SU-DHL-6 (cell line): Measurements from ENCODE around the gene CACNG7.

Experiments used
- H2AFZ ChIP-seq: fragments of 200-600 bp; sonication (generic); 2 replicates; pipeline ENCODE4 v1.6.1; 2014; ENCODE audit warnings: low read depth, mild to moderate bottlenecking, moderate library complexity, mixed read lengths, antibody characterized with exemption, low read length; ENCODE audit not compliant: severe bottlenecking
- H3F3A ChIP-seq: fragments of 200-600 bp; shearing (Covaris generic); 2 replicates; pipeline ENCODE4 v1.6.0; 2016; ENCODE audit warnings: antibody characterized with exemption, mild to moderate bottlenecking; ENCODE audit not compliant: insufficient read depth
- H3K27ac ChIP-seq: fragments of 200-600 bp; sonication (generic); 2 replicates; pipeline ENCODE4 v1.5.1; 2016; ENCODE audit warnings: low read depth, mild to moderate bottlenecking, low read length, moderate library complexity, mixed read lengths
- H3K27me3 ChIP-seq: fragments of 200-600 bp; sonication (generic), shearing (Covaris generic); 2 replicates; pipeline ENCODE4 v1.6.0; 2014; ENCODE audit warnings: mild to moderate bottlenecking, low read length
- H3K36me3 ChIP-seq: fragments of 200-600 bp; sonication (generic); 2 replicates; pipeline ENCODE4 v1.6.1; 2014; ENCODE audit warnings: mild to moderate bottlenecking, low read length, mixed read lengths
- H3K4me2 ChIP-seq: fragments of 300-600, 200-600 bp; shearing (Covaris generic), sonication (generic); 2 replicates; pipeline ENCODE4 v1.6.0; 2014; ENCODE audit warnings: low read length, low read depth, mild to moderate bottlenecking; ENCODE audit not compliant: poor library complexity, severe bottlenecking
- H3K4me3 ChIP-seq: fragments of 200-600 bp; sonication (generic); 2 replicates; pipeline ENCODE4 v1.5.1; 2014; ENCODE audit warnings: antibody characterized with exemption, low read length, mild to moderate bottlenecking, mixed read lengths; ENCODE audit not compliant: insufficient read depth, poor library complexity, severe bottlenecking
- H3K79me2 ChIP-seq: fragments of 200-600 bp; sonication (generic); 2 replicates; pipeline ENCODE4 v1.6.1; 2014; ENCODE audit warnings: mild to moderate bottlenecking, low read length, moderate library complexity; ENCODE audit not compliant: insufficient read depth
- H3K9ac ChIP-seq: fragments of 200-600 bp; sonication (generic); 2 replicates; pipeline ENCODE4 v1.7.0; 2014; ENCODE audit warnings: mild to moderate bottlenecking, low read length
- H3K9me2 ChIP-seq: fragments of 200-600 bp; sonication (generic); replicated peaks from 2 replicates; pipeline ENCODE4 v1.6.1; 2014; ENCODE audit warnings: low read length; ENCODE audit not compliant: insufficient read depth
- H3K9me3 ChIP-seq: fragments of 200-600 bp; sonication (generic); 2 replicates; pipeline ENCODE4 v1.6.1; 2014; ENCODE audit warnings: low read length, mixed read lengths; ENCODE audit not compliant: insufficient read depth
- H4K20me1 ChIP-seq: fragments of 200-600 bp; sonication (generic); 2 replicates; pipeline ENCODE4 v1.6.1; 2014; ENCODE audit warnings: low read depth, mild to moderate bottlenecking, antibody characterized with exemption, low read length, moderate library complexity, mixed read lengths
- EZH2phosphoT487 ChIP-seq: fragments of 200-600 bp; sonication (generic), shearing (Covaris generic); conservative IDR thresholded peaks from 2 replicates; pipeline ENCODE4 v1.6.1; 2018; ENCODE audit warnings: mild to moderate bottlenecking, antibody characterized with exemption, low read length, moderate library complexity, mixed read lengths
- TF ChIP-seq, protein P1 (sequence below): fragments of 200-600 bp; sonication (generic); IDR thresholded peaks from one replicate; pipeline ENCODE4 v1.5.1; 2017; ENCODE audit warnings: antibody characterized with exemption, mild to moderate bottlenecking, low read length, moderate library complexity; ENCODE audit not compliant: insufficient read depth, poor library complexity, severe bottlenecking

Gene CACNG7

DNA sequence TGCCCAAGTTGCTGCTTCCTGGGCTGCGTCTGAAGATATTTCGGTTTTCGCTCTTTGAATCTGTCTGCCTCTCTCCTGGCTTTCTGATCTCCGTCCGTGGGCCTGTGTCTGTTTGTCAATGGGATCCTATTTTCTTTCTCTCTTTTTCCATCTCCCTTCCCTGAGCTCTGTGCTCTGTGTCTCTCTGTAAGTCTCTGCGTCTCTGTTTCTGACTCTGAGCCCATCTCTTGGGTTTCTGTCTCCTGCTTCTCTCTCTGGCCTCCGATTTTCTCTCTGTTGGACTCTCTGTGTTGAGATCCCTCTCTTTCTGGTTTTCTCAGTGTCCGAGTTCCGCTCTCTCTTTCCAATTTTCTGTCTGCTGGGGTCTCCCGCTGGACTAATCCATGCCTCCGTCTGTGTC is 25.3 kb upstream of the CACNG7 start:
- no peaks in the 10 kb centered on the region for H3K79me2 ChIP-seq
- H3F3A ChIP-seq, result no peaks in the 10 kb centered on the region
- no peaks in the 10 kb centered on the region for H3K9me3 ChIP-seq
- no peak overlapping the region for H3K9ac ChIP-seq
- H3K4me3 ChIP-seq, result no peak overlapping the region
- no peaks in the 10 kb centered on the region for H3K36me3 ChIP-seq
- no peaks in the 10 kb centered on the region for H3K9me2 ChIP-seq
- no peak overlapping the region for H3K4me2 ChIP-seq
- TF ChIP-seq EZH2phosphoT487, result no peak
- H3K27me3 ChIP-seq, result no peaks in the 10 kb centered on the region
- H4K20me1 ChIP-seq, result no peaks in the 10 kb centered on the region
- no peak overlapping the region for H2AFZ ChIP-seq
- no peak overlapping the region for H3K27ac ChIP-seq

DNA sequence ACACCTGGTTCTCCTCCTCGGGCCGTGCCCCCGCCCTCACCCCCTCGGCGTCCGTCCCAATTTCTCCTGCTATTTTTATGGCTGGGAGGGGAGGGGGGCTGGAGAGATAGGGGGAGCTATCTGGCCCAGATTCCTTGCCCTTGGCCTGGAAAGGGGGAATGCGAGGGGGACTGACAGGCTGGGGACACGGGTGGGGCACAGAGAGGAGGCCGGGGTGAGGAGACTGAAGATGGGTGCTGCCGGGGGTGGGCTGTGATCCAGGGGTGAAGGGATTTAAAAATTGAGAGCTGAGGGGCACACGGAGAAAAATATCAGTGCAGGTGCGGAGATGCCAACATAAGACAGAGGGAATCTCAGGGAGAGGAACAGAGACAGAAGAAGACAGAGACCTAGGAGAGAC is 24.8 kb upstream of the CACNG7 start:
- Histone ChIP-seq H3K36me3 (no peaks in the 10 kb centered on the region), H3K27me3 (no peaks in the 10 kb centered on the region), H4K20me1 (no peaks in the 10 kb centered on the region), H3K9me2 (no peaks in the 10 kb centered on the region), H3K9ac (no peak overlapping the region), H3F3A (no peaks in the 10 kb centered on the region), H3K4me3 (no peak overlapping the region), H3K4me2 (no peak overlapping the region), H2AFZ (no peak overlapping the region), H3K9me3 (no peaks in the 10 kb centered on the region), H3K79me2 (no peaks in the 10 kb centered on the region), H3K27ac (no peak overlapping the region)
- TF ChIP-seq, protein P1, sequence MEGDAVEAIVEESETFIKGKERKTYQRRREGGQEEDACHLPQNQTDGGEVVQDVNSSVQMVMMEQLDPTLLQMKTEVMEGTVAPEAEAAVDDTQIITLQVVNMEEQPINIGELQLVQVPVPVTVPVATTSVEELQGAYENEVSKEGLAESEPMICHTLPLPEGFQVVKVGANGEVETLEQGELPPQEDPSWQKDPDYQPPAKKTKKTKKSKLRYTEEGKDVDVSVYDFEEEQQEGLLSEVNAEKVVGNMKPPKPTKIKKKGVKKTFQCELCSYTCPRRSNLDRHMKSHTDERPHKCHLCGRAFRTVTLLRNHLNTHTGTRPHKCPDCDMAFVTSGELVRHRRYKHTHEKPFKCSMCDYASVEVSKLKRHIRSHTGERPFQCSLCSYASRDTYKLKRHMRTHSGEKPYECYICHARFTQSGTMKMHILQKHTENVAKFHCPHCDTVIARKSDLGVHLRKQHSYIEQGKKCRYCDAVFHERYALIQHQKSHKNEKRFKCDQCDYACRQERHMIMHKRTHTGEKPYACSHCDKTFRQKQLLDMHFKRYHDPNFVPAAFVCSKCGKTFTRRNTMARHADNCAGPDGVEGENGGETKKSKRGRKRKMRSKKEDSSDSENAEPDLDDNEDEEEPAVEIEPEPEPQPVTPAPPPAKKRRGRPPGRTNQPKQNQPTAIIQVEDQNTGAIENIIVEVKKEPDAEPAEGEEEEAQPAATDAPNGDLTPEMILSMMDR, result no peak
- no peak for TF ChIP-seq EZH2phosphoT487

DNA sequence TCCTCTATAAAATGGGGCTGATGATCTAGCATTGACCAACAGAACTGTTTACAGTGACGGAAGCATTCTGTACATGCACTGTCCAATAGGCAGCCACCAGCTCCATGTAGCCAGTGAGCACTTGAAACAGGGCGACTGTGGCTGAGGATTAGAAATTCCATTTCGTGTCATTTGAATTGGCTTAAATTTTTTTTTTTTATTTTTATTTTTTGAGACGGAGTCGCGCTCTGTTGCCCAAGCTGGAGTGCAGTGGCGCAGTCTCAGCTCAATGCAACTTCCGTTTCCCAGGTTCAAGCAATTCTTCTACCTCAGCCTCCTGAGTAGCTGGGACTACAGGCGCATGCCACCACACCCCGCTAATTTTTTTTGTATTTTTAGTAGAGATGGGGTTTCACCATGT is 24.0 kb upstream of the CACNG7 start:
- no peak overlapping the region for H3K9ac ChIP-seq
- H3K36me3 ChIP-seq, result no peaks in the 10 kb centered on the region
- H4K20me1 ChIP-seq, result no peaks in the 10 kb centered on the region
- H3K79me2 ChIP-seq, result no peaks in the 10 kb centered on the region
- H3K4me2 ChIP-seq, result no peak overlapping the region
- H3K27me3 ChIP-seq, result no peaks in the 10 kb centered on the region
- H2AFZ ChIP-seq, result no peak overlapping the region
- TF ChIP-seq, protein P1, result no peak
- TF ChIP-seq EZH2phosphoT487, result no peak
- H3K9me3 ChIP-seq, result no peaks in the 10 kb centered on the region
- H3K9me2 ChIP-seq, result no peaks in the 10 kb centered on the region
- no peak overlapping the region for H3K27ac ChIP-seq
- H3F3A ChIP-seq, result no peaks in the 10 kb centered on the region
- no peak overlapping the region for H3K4me3 ChIP-seq

DNA sequence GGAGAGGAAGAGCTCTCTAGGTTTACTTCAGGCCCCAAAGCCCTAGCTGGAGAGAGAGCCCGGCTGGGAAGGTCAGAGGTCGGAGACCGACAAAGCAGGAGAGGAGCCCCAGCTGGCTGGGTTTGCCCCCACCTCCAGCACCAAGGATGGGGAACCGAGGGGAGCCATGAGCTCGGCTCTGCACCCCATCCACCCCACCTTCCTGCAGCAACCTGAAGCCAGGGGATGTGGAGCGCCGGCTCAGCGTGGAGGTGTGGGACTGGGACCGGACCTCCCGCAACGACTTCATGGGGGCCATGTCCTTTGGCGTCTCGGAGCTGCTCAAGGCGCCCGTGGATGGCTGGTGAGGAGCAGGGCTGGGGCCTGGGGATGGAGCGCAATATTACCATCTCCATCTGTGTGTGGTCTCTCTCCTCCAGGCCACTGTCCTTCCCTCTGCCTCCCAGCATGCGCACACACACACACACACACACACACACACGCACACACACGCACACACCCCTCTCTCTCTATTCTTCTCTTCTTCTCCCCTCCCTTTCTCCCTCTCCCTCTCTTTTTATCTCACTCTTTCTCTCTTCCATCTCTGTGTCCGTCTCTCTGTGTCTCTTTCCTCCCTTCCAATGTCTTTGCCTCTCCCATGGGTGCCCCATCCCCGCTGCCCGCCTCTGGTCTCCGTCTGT is 16.6 kb upstream of the CACNG7 start:
- Histone ChIP-seq H4K20me1 (no peaks in the 10 kb centered on the region), H2AFZ (no peak overlapping the region), H3K79me2 (no peaks in the 10 kb centered on the region), H3K36me3 (no peaks in the 10 kb centered on the region), H3K4me2 (no peak overlapping the region), H3K9me2 (no peaks in the 10 kb centered on the region), H3F3A (no peaks in the 10 kb centered on the region), H3K9me3 (no peaks in the 10 kb centered on the region), H3K27me3 (no peaks in the 10 kb centered on the region), H3K27ac (no peak overlapping the region), H3K4me3 (no peak overlapping the region), H3K9ac (no peak overlapping the region)
- TF ChIP-seq, protein P1, result no peak
- no peak for TF ChIP-seq EZH2phosphoT487
